ENCODE data around the gene TCF20. TPM values are rescaled to one million over a fixed set of nuclear protein-coding genes. Genes with fewer than 3 reads are reported as not detected.

Gene TCF20
- polyA plus RNA-seq, 5 donors, result 20.6 to 24.9 (median 23.2) TPM

DNA sequence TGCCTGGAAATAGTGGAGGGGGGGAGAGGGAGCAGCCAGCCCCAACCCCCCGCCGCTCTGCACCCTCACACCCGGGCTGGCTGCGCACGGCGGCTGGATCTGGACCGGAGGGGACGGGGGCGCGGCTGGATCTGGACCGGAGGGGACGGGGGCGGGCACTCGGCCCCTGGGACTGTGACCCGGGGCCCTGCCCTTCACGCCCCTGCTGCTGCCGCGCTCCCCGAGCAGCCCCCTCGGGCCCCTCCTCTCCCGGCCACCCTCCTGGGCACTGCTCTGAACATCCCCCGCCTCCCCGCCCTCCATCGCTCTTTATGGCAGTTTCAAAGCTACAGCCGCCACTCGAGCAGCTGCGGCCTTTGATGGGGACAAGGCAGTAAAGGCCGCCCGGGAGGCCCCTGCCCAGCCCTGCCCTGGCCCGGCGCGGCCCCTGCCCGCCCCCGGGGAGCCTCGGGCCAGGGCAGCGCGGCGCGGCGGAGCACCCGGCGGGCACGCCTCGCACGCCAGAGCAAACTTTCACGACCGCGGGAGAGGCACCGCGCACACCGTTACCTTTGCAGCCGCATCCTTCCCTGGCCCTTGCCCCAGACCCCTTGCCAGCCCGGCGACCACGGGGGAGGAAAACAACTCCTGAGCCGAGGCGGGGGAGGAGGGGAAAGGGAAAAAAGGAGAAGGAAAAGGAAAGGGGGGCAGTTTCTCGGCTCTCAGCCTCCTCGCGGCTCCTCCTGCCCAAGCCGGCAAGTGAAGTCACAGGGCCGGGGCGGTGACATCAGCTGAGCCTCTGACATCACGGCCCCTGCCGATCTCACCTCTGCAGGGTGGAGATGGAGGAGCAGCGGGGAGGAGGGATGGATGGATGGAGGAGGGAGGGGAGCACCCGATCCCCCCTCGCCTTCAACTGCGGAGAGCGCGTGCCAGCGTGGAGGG, 13.1 kb upstream of the TCF20 start:
- no peak for DNase-seq

GRCh38 chr22:42282943-42283277, 12.5 kb upstream of the TCF20 start:
- DNase-seq, result no peak

GRCh38 chr22:42282252-42282942, 11.9 kb upstream of the TCF20 start:
- DNase-seq, result no peak

DNA sequence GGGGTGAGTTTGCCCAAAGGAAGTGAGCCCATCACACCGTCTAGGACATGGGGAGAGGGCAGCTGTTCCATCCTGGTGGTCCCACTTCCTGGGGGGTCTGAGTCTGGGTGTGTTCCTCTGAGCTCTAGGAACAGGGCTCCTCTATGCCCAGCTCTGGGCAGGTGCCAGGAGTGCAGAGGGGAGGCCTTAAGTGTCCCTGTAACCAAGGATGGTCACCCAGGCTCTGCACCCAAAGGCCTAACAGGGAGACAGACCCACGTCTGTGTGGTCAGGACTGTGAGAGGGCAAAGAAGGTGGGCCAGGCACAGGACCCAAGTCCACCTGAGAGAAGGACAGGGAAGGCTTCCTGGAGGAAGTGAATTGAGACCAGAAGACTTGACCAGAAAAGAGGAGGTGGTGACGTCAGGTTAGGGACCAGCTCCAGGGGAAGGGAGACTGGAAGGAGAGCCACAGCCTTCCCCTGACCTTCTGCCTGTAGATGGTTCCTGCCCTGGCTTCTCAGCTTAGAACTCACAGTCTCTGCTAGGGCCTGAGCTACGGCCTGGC, 11.3 kb upstream of the TCF20 start:
- DNase-seq, result no peak

GRCh38 chr22:42281284-42281683, 10.8 kb upstream of the TCF20 start:
- no peak for DNase-seq

GRCh38 chr22:42280836-42281235, 10.4 kb upstream of the TCF20 start:
- no peak for DNase-seq

DNA sequence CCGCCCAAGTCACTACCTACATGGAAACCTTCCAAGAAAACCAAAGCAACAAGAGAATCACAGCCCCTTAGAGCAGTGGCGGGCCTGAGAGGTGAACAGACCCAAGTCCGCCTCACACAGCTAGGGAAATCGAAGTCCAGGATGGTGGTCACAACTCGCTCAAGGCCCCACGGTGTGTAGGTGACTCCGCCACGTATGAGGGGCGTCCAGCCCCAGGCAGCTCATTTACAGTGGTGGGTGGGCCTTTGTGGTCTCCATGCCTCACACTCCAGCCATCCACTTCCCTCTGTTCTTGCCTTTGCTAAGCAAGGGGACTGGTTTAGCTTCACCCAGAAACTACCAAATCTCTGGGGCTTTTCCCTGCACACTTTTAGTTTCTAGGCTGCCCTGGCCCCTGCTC, 9.7 kb upstream of the TCF20 start:
- DNase-seq, result no peak

DNA sequence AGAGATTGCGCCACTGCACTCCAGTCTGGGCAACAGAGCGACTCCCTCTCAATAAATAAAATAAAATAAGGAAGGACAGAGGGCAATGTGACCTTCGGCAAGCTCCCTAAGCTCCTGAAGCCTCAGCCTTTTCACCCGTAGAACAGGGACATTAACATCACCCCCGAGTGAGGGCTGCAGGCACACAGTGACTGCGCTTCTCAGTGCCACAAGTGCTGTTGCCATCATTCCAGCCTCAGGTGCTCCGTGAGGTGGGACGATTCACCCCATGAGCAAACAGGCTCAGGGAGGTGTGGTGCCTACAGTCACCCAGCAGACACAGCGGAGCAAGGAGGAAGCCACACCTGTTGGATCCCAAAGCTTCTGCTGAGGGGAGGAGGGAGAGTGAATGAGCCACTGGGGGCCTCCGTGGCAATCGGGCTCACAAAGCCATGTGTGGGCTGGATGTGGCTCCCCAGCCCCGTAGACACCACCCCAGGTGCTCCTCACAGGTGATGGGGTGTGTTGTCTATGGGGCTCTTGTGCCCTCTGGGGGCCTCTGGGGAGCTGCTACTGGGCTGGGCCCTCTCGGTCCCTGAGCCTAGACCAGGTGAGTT, 9.1 kb upstream of the TCF20 start:
- DNase-seq, result no peak

GRCh38 chr22:42277988-42278776, 7.7 kb upstream of the TCF20 start:
- no peak for DNase-seq

- DNase-seq, result no peak
Observed at GRCh38 chr22:42277232-42277753, 6.8 kb upstream of the TCF20 start.

GRCh38 chr22:42275970-42276369, 5.5 kb upstream of the TCF20 start:
- no peak for DNase-seq

GRCh38 chr22:42275176-42275575, 4.7 kb upstream of the TCF20 start:
- DNase-seq, result no peak

DNA sequence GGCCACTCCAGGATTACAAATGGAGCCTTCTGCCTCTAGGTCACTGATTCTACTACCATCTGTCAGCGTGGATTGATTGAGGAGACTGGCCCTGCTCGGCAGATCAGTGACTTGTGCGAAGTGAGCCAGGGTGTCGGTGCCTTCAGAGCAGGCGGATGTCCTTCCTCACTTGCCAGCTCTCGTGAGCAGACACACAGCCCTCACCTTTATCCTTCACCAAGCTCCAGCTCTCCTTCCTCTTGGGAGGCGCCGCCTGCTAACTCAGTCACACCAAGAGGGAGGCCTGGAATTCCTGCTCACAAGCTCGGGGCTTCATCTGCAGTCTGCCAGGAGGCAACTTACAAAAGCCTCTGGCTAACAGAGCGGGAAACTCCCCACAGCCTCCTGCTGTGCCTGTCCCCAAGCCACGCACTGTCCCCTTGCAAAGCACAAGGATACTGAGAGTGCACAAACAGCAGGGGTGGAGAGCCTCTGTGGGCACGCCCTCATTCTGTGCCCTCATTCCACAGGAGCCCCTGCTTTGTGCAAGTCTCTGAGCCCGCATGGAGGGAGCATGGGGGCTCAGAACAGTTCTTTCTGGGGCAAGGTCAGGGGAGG, 3.5 kb upstream of the TCF20 start:
- no peak for DNase-seq

DNA sequence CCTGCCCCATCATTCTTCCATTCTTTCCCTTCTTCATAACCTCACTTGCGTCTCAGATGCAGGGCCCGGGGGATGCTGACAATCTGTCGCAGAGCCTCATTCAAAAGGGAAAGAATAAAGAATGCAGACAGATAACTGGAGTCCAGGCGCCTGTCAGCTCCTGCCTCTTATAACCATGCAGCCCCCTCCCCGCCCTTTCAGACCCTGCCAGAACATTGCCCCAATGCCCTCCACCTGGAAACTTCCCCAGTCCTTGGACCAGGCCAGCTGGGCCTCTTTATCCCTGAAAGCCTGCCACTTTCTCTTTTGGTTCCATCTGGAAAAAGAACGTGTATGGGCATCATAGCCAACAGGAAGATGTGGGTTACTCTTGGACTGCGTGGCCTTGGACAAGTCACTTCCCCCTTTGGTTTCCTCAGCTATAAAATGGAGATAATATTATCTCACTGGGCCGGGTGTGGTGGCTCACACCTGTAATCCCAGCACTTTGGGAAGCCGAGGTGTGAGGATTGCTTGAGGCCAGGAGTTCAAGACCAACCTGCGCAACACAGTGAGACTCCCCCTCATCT, 2.1 kb upstream of the TCF20 start:
- DNase-seq, result no peak

GRCh38 chr22:42271906-42272305, 1.5 kb upstream of the TCF20 start:
- no peak for DNase-seq

DNA sequence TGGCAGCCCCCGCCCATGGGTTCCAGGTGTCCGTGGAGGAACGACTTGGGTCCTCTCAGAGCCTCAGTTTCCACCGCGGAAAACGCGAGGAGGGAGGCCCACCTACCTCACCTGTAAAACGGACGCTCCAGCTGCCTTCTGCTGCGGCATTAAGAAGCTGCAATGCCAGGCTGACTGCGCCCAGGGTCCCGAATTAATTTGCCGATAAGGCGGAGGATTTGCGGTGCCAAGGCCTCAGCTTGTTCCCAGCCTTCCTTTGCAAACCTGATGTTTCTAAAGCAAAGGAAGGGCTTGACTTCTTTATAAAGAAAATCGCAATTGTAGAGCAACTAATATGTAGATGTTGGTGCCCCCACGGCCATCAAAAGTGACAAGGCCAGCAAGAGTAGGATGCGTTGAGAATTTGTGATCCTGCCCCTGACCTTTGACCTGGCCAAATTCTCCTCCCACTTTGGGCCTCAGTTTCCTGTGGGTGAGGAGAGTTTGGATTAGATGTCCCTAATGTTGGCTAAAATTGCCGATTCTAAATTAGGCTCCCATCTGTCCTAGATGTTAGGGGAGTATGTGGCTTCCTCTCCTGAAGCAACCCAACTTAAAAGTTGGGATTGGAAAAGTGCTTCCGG, 849 bp upstream of the TCF20 start:
- no peak for DNase-seq

DNA sequence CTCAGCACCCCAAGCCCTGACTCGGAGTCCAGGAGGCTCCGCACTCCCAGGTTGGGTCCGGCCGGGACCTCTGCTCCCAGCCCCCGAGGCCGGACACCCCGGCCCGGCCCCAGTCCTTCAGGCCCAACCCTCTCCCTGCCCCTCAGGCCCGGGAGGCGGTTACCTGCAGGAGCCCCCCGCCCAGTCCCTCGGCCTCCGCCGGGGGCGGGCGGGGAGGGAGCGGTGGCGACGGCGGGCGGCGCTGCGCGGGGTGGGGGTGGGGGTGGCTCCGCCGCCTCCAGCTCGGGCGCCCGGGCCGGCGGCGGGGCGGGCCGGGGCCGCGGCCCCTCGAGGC, 310 bp downstream of the TCF20 start:
- no peak for DNase-seq

DNA sequence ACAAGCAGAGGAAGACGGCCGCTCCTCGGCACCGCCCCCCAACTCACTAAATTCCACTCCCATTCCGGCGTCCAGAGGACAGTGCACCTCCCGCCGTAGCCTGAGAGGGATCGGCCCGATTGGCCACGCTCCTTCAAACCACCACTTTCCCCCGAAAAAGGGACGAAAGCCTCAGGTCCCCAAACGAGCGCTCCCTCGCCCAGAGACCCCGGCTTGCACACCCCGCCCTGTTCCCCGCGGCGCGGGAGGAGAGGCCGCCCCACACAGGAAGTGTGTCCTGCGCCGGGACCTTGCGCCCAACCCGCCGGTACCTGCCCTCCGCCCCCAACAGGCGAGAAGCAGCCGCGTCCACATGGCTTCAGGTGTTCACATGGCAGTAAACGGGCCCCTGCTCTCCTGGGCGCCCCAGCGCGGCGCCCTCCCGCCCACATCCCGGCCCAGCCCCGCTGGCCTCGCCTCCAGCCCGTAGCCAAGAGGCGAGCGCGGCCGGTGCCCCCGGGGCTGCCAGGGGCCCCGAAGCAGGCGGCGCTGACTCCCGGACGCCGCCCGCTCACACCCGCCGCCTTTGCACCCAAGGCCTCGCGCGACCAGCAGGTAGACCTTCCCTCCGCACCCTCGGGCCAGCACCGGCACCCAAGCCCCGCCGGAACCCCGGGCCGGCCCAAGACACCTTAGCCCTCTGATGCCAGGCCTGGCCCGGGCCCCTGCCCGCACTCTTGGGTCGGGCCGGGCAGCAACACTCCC, 849 bp downstream of the TCF20 start:
- DNase-seq, result no peak

- no peak for DNase-seq
Observed at GRCh38 chr22:42268852-42269410, 1.5 kb downstream of the TCF20 start.
